COLO668 (cell line): ENCODE results near the gene FIBIN.
"Not testable (repeated sequence)": the region's sequence is repeated elsewhere in the genome, so short reads cannot be mapped to it uniquely, and the experiment has no call there.

Experiments used
- DNase-seq: peaks from one replicate; lab custom pipeline; 2025; ENCODE audit not compliant: unreplicated experiment; lab: John Stamatoyannopoulos, UW

Gene FIBIN

GRCh38 chr11:26993965-26994457 lies at the start of gene FIBIN:
TSS of gene FIBIN (plus strand) at chr11:26994112. CDS start at chr11:26994527, 415 bp downstream.
- DNase-seq: no peak

GRCh38 chr11:26944866-26945664 lies 48.8 kb upstream of the FIBIN start:
- no peak for DNase-seq

DNA sequence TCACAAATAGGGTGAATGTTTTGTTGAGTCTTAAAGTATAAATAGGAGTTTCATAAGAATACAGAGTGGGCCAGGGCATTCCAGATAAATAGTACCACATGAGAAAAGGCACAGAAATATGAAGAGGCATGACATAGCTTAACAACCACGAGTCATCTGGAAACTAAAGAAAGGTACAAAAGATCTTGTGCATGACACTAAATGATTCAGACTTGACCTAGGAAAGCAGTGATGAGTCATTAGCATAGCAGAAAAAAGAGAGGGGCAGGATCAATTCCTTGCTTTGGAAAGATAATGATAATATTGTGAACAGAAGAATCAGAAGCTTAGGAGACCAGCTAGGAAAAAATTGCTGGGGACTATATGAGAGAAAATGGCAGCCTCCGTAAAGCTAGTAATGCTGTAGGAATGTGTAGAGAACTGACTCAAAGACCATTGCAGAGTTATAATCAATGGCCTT lies 47.6 kb upstream of the FIBIN start:
- no peak for DNase-seq

- DNase-seq: no peak
Measured at GRCh38 chr11:26947379-26947844, 46.5 kb upstream of the FIBIN start.

- DNase-seq: no peak
Measured at GRCh38 chr11:26947904-26948639, 45.8 kb upstream of the FIBIN start.

- DNase-seq: no peak
Measured at GRCh38 chr11:26948881-26949280, 45.0 kb upstream of the FIBIN start.

DNA sequence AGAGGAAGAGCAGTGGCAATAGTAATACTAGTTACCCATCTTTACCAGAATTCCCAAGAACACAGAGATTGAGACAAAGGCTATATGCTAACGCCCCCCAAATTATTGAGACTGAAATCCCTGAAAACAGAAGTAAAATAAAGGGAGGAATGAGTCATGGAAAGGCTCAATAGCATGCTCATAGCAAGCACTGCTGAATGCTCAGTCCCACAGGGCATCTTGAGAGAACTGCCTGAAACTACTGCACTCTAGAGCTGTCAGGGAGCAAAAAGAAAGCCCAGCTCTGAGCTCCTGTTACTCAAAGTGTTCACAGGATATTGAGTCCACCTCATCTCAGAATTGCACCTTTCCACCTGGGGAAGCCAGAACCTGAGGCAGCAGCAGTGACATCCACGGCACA lies 44.1 kb upstream of the FIBIN start:
- no peak for DNase-seq

- no peak for DNase-seq
Measured at GRCh38 chr11:26950260-26950719, 43.6 kb upstream of the FIBIN start.

DNA sequence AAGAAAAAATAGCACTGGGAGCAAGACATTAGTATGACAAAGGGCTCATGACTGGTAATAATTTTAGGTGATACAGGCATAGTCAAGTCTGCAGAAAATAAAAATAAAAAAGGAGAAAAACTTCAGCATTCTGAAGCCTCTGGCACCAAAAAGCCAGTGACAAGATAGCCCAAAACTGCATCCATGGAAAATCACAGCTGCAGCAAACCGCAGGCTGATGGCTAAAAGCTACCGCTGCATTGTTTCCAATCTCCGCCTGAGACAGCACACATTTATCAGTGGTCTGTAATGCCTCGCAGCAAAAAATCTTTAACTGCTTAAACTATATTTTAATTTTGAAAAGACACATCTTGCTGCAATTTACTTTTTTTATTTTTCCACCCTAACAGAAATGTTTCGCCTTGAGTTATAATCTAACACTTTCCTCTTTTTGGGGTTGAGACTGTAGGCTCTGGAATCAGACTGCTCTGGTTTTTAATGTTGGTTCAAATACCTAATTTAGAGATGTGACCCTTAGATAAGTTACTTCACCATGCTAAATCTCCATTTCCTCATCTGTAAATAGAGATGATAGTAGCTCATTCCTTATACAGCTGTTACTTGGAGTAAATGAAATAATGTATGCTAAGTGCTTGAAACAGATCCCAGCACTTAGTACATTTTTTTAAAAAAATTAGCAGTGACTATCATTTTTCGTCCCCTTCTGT lies 42.0 kb upstream of the FIBIN start:
- no peak for DNase-seq

DNA sequence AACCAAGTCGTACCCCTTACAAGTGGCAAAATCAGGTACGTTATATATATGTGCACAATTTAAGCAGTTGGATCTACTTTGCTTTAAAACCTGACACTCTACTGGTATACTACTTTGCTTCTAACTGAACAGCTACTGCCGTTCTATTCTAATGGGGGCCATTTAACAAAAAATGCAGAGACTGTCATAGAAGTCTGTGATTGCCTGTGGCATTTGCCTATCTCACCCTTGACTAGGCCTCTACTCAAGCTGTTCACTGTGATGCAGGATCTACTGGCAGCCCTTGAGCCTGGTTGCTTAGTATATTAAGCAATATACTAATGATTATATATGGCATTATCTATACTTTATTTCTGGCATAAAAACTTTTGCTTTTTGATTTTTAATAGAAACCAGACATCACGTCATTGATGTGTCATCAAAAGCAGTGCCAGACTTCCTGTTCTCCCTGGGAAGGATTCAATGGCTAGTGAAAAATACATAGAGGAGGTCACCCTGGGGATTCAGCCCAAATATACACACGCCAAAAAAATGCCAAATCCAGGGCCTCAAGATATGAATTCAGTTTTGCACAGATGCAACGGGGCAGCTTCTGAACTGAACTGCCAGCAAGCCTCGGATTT lies 40.0 kb upstream of the FIBIN start:
- no peak for DNase-seq

DNA sequence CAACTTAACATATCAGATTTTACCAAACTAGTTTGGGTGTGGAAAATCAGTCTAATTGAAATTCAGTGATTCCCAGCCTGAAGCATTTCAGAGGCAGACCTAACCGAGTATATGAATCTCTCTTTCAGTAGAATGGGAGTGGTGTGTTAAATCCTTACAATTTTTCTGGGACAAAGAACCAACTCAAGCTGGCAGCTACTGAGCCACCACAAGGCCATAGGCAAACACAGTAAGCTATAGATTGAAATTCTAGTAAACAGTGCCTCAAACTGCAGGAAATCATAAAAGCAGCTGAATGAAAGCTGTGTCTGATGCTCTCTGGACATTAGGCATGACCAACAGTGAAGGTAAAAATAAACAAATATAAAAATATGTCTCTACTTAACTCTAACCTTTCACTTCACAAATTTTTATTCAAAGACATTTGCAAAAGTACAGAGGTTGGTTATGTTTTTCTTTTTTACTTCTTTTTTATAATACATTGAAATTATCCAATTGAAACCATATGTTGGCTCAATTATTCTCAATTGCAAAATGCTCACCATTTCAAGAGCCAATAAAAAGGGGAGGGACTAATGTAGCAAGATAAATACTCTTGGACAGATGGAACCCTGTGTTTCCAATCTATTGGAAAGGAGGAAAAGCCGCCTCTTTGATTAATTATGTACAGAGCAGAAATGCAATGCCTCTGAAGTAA lies 35.8 kb upstream of the FIBIN start:
- DNase-seq: no peak

- DNase-seq: no peak
Measured at GRCh38 chr11:26958702-26959049, 35.2 kb upstream of the FIBIN start.

GRCh38 chr11:26960281-26960680 lies 33.6 kb upstream of the FIBIN start:
- no peak for DNase-seq

DNA sequence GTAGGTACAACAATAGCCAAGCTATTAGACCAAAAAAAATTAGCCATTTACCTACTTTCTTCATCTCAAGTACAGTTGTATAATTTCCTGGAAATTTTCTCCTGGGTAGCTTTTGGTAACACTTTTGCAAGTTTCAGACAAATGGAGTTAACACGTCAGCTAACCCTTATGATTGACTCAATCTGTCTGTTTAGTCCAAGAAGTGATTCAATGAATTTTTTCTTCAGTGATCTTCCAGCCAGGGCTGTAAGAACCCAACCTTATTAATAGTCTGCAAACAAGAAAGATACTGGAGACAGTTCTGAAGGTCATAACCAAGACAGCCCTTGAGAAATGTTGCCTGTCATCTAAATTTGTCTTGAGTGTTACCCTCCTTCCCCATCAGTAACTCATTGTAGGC lies 30.1 kb upstream of the FIBIN start:
- no peak for DNase-seq

- DNase-seq: no peak
Measured at GRCh38 chr11:26964339-26964738, 29.6 kb upstream of the FIBIN start.

GRCh38 chr11:26964847-26965485 lies 28.9 kb upstream of the FIBIN start:
- DNase-seq: not testable (repeated sequence)

DNA sequence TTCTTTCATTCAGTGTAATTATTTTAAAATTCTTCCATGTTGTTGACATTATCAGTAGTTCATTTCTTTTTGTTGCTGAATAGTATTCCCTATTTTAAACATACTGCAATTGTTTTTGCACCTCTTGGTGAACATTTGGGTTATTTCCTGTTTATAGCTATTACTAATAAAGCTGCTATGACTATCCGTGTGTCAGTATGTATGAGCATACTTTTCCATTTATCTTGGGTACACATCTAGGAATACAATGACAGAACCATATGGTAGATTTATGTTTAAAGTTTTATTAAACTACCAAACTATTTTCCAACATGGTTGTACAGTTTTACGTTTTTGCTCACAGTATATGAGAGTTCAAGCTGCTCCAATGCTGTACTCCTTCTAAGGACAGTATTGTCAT lies 22.0 kb upstream of the FIBIN start:
- DNase-seq: no peak

DNA sequence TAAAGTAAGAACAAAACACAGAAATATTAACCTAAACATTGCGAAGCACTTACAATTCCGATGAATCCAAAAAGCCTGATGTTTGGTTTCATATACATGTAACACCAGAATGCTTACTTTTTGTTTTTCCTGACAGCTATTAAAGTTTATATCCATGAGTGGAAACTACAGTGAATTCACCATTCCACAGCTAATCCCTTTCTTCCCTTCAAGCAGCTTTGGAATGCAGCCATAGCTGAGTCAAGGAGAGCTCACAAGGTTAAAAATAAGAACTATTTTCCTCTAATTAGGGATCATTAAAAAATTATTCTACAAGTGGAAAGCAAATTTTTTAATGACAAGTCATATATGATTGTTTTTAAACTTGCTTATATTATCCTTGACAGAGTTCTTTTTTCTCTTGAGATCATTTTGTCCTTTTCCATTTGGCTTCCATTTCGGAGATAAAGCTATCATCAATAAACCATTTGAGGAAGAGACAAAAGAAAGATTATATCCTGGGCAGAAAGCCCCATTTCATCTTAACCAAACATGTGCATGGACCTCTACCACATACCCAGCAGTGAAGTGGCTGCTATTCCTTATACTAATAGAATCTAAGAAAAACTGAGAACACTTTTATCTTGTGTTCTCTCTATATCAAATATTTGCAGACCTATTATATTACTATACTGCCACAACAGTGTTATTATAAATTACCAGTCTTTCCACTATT lies 19.7 kb upstream of the FIBIN start:
- no peak for DNase-seq

DNA sequence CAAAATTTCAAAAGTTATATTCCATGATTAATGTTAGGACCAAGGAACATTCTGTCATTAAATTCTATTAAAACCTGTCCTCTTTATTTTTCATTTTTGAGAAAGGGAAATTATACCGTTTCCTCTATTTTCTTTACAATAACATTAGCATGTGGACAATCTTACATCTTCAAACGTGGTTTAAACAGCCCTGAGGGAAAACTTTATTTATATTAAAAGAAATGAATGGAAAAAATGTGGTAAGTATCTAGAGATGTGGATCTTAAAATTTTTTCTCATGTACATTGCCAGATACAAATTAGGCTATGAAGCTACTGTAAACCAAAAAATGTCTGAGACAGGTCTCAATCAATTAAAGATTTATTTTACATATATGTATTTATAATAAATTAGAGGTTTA lies 18.9 kb upstream of the FIBIN start:
- DNase-seq: no peak
